K562 (cell line): ENCODE data around the gene KRT35. TPM values are rescaled to one million over a fixed set of nuclear protein-coding genes. Genes with fewer than 3 reads are reported as not detected.

Source experiments
- ATAC-seq: fragments of 200-7000 bp; cut with Tn5 transposase; 3 replicates; pipeline ENCODE4 v1.9.1; 2020; ENCODE audit warnings: moderate library complexity
- BruUV-seq: library from RNA; stranded (reverse); fragments of 400-500 nt; replicated peaks from 2 replicates; lab custom pipeline; 2021; lab: Mats Ljungman, UMichigan
- CTCF ChIA-PET: fragments of 300-600 bp; formaldehyde crosslinking; extraction: SDS; loops from one replicate; lab custom pipeline; 2021; ENCODE audit warnings: low intra/inter-chr PET ratio; lab: Yijun Ruan, JAX
- POLR2A ChIA-PET: fragments of 300-600, 350-650 bp; sonication (Branson Sonifier 250); formaldehyde crosslinking; extraction: SDS; loops from one replicate; lab custom pipeline; 2021; ENCODE audit warnings: antibody characterized with exemption, inconsistent platforms; lab: Yijun Ruan, JAX
- DNase-seq, 4 experiments: peaks; one replicate each; pipeline versions ENCODE4 v3.0.0 to v3.0.0-alpha.2; 2011 to 2018; ENCODE audit warnings: low spot score in 3 of 4, mixed read lengths in 3 of 4; ENCODE audit errors: extremely low read depth in 1 of 4
- FAIRE-seq: peaks from 2 replicates; lab custom pipeline; 2011; peaks lifted over from hg19 to GRCh38; lab: Jason Lieb, UNC
- H2AFZ ChIP-seq: 2 replicates; pipeline ENCODE4 v1.6.0; 2011; ENCODE audit warnings: low read depth, low read length, control low read depth, inconsistent platforms
- H3K27ac ChIP-seq: fragments of 200-600 bp; 3 replicates; pipeline ENCODE4 v1.8.0; 2011; ENCODE audit warnings: low read depth, mild to moderate bottlenecking, control low read depth, inconsistent platforms, low read length, moderate library complexity, mixed read lengths; ENCODE audit errors: extremely low read depth
- H3K27me3 ChIP-seq, 2 experiments: fragments of 300-600 bp in 1 of 2; 2 replicates in 1 of 2; 3 replicates in 1 of 2; pipeline versions ENCODE4 v1.6.0 to v1.8.0; 2011; ENCODE audit warnings: inconsistent platforms in 2 of 2, low read length in 2 of 2, mild to moderate bottlenecking in 1 of 2, mixed read lengths in 1 of 2, moderate library complexity in 1 of 2; ENCODE audit not compliant: control insufficient read depth in 2 of 2, insufficient read depth in 2 of 2
- H3K36me3 ChIP-seq: fragments of 300-600 bp; 3 replicates; pipeline ENCODE4 v1.8.0; 2011; ENCODE audit warnings: mild to moderate bottlenecking, low read length, inconsistent platforms; ENCODE audit not compliant: control insufficient read depth, insufficient read depth
- H3K4me1 ChIP-seq, 2 experiments: fragments of 200-600 bp in 1 of 2; replicated peaks in 1 of 2; 2 replicates in 1 of 2; 3 replicates in 1 of 2; pipeline versions ENCODE4 v1.5.1 to v1.8.0; 2011; ENCODE audit warnings: inconsistent platforms in 2 of 2, low read length in 2 of 2, mild to moderate bottlenecking in 1 of 2, mixed read lengths in 1 of 2, moderate library complexity in 1 of 2; ENCODE audit not compliant: control insufficient read depth in 2 of 2, insufficient read depth in 2 of 2
- H3K4me2 ChIP-seq: 2 replicates; pipeline ENCODE4 v1.6.1; 2011; ENCODE audit warnings: low read length, control low read depth, inconsistent platforms, mixed read lengths; ENCODE audit not compliant: insufficient read depth
- H3K4me3 ChIP-seq: fragments of 200-600 bp; sonication (generic), shearing (Covaris generic); 2 replicates; pipeline ENCODE4 v1.5.1; 2016; ENCODE audit warnings: control low read depth, inconsistent platforms
- H3K79me2 ChIP-seq: fragments of 200-600 bp; 3 replicates; pipeline ENCODE4 v1.8.0; 2011; ENCODE audit warnings: low read length, inconsistent platforms; ENCODE audit not compliant: control insufficient read depth, insufficient read depth
- H3K9ac ChIP-seq, 2 experiments: 2 replicates each; pipeline versions ENCODE4 v1.6.0 to v1.6.1; 2011; ENCODE audit warnings: low read depth in 2 of 2, low read length in 2 of 2, control low read depth in 1 of 2, inconsistent platforms in 1 of 2, mild to moderate bottlenecking in 1 of 2, mixed read lengths in 1 of 2; ENCODE audit not compliant: insufficient read depth in 1 of 2
- H3K9me1 ChIP-seq: one replicate; pipeline ENCODE4 v1.6.0; 2011; ENCODE audit warnings: inconsistent platforms, mild to moderate bottlenecking, low read length, moderate library complexity; ENCODE audit not compliant: control insufficient read depth, insufficient read depth
- H3K9me3 ChIP-seq: replicated peaks from 2 replicates; pipeline ENCODE4 v1.5.1; 2011; ENCODE audit warnings: low read depth, low read length, inconsistent platforms; ENCODE audit not compliant: control insufficient read depth, insufficient read depth
- H4K20me1 ChIP-seq: replicated peaks from 2 replicates; pipeline ENCODE4 v1.6.1; 2011; ENCODE audit warnings: low read length, inconsistent platforms, mixed read lengths; ENCODE audit not compliant: control insufficient read depth, insufficient read depth
- MAX ChIP-seq: sonication (generic); formaldehyde crosslinking; IDR thresholded peaks from 2 replicates; pipeline ENCODE4 v1.9.0; 2022; ENCODE audit warnings: mild to moderate bottlenecking, missing genetic modification reagents
- MBD2 ChIP-seq: sonication (generic); IDR thresholded peaks from 2 replicates; pipeline ENCODE4 v1.6.1; 2016; ENCODE audit warnings: low read depth, borderline replicate concordance
- THRA ChIP-seq: fragments of 450-650 bp; IDR thresholded peaks from 2 replicates; pipeline ENCODE4 v1.6.1; 2017; ENCODE audit warnings: mild to moderate bottlenecking, moderate library complexity
- USF2 ChIP-seq: sonication (generic); formaldehyde crosslinking; IDR thresholded peaks from 2 replicates; pipeline ENCODE4 v1.5.0; 2020; ENCODE audit warnings: missing genetic modification reagents
- ZKSCAN1 ChIP-seq: fragments of 150-350 bp; IDR thresholded peaks from 2 replicates; pipeline ENCODE4 v1.6.1; 2016; ENCODE audit warnings: low read depth, low read length
- ZNF699 ChIP-seq: fragments of 250-450 bp; sonication (Bioruptor Pico); IDR thresholded peaks from 2 replicates; pipeline ENCODE4 v1.8.0; 2021; ENCODE audit warnings: mild to moderate bottlenecking, moderate library complexity; ENCODE audit not compliant: insufficient replicate concordance
- WGBS: fragments of 100-300 bp; shearing (Covaris generic); methylation state at CpG from one replicate; pipeline ENCODE4 v1.1.6; 2016; ENCODE audit warnings: low coverage, mixed read lengths; ENCODE audit not compliant: insufficient coverage; ENCODE audit errors: missing lambda C conversion rate; 5-methylcytosine and 5-hydroxymethylcytosine counted together
- in situ Hi-C: fragments of 300-500 bp; cut with MboI; formaldehyde crosslinking; loops from 4 replicates; pipeline ENCODE4 v1.15.0; 2018; ENCODE audit warnings: inconsistent platforms, mixed read lengths
- intact Hi-C: fragments of 100-400 bp; cut with micrococcal nuclease; formaldehyde crosslinking; loops from 2 replicates; pipeline ENCODE4 v1.14.2; 2022
- polyA plus RNA-seq, 8 experiments: library from polyadenylated mRNA; depleted of rRNA in 4 of 8; stranded (reverse) in 5 of 8; unstranded in 3 of 8; fragments of >200 nt; fragmentation: Nextera tagmentation in 2 of 8; fragmentation: Illumina TruSeq in 1 of 8; extraction: Ambion mirVana in 2 of 8; extraction: Trizol in 1 of 8; gene quantifications; 2 replicates each; pipeline versions ENCODE4 v1.2.1 to v1.2.3, GENCODE V29; 2011 to 2014; ENCODE audit warnings: inconsistent platforms in 1 of 8, missing spikeins in 1 of 8
- total RNA-seq, 7 experiments: library from RNA; depleted of rRNA in 6 of 7; stranded (reverse); fragments of >200 nt in 6 of 7; fragmentation: Illumina TruSeq in 2 of 7; extraction: Trizol in 2 of 7; gene quantifications; 2 replicates each; pipeline versions ENCODE4 v1.2.1 to v1.2.3, GENCODE V29; 2011 to 2021; ENCODE audit warnings: low replicate concordance in 1 of 7
- TF ChIP-seq, protein P1 (sequence below): fragments of 250-450 bp; sonication (Bioruptor Pico); IDR thresholded peaks from 2 replicates; pipeline ENCODE4 v1.5.0; 2022; ENCODE audit warnings: mild to moderate bottlenecking

The KRT35 gene
- total and polyA plus RNA-seq, 9 of the 15 experiments (the other 6 are each of a cell fraction or from before 2014, with no cell fraction given) = not detected

DNA sequence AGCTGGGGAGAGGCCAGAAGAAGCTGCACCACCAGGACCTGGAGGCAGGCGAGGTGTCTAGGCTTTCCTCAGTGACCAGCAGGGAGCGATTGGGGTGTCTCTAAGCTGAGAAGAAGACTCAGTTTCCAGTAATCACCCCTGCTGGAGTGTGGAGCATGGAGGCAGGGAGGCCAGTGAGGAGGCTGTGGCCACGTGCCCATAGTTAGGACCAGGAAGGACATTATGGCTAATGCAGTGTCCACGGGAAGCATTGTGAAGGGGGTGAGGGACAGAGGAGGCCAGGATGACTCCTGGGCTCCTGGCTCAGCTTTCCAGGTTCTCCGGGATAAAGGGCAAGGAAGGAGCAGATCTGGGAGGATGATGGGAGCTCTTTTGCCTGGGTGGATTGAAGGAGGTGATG is 18.8 kb upstream of the KRT35 start:
- Histone ChIP-seq H3K4me1 (peaks cover 48 to 65% of the 10 kb centered on the region in 2 experiments), H3K79me2 (no peaks in the 10 kb centered on the region), H3K9me3 (no peaks in the 10 kb centered on the region), H3K27ac (peak overlapping the region; percentile 66; the same call in 2 of the 3 replicates), H3K4me3 (no peak overlapping the region), H3K9ac (peak overlapping the region; percentile 46 to 86), H3K9me1 (no peaks in the 10 kb centered on the region), H3K4me2 (peak overlapping the region; percentile 88), H3K27me3 (no peaks in the 10 kb centered on the region), H3K36me3 (no peaks in the 10 kb centered on the region), H4K20me1 (no peaks in the 10 kb centered on the region), H2AFZ (peak overlapping the region; percentile 92)
- intact Hi-C loops = loop anchor here (1.0 to 10.0 kb wide), 2 partner anchors 50 to 595 kb away; no protein-coding TSS in a partner anchor
- in situ Hi-C loops = no loop called here
- 22% methylated on average over 5 of the region's 5 CpGs for WGBS
- FAIRE-seq = no peak
- DNase-seq = no peak
- no peak for ATAC-seq
- CTCF ChIA-PET = no interaction called here
- POLR2A ChIA-PET = interaction anchor here (0.9 to 1.1 kb wide), 3 partner anchors 12 to 30 kb away, joined by 3 to 4 read pairs (median 3); partner anchors contain the start of gene KRT19
- BruUV-seq = no TSS peak
- TF ChIP-seq MAX (CRISPR knock-in tag) = 0 out of 2 replicates have a peak, but pooled peaks have one; percentile 14
- peak; percentile 57 for TF ChIP-seq USF2 (CRISPR knock-in tag)
- TF ChIP-seq MBD2 = 0 out of 2 replicates have a peak, but pooled peaks have one; percentile 6
- no peak for TF ChIP-seq ZNF699 (CRISPR knock-in tag)
- TF ChIP-seq, protein P1, sequence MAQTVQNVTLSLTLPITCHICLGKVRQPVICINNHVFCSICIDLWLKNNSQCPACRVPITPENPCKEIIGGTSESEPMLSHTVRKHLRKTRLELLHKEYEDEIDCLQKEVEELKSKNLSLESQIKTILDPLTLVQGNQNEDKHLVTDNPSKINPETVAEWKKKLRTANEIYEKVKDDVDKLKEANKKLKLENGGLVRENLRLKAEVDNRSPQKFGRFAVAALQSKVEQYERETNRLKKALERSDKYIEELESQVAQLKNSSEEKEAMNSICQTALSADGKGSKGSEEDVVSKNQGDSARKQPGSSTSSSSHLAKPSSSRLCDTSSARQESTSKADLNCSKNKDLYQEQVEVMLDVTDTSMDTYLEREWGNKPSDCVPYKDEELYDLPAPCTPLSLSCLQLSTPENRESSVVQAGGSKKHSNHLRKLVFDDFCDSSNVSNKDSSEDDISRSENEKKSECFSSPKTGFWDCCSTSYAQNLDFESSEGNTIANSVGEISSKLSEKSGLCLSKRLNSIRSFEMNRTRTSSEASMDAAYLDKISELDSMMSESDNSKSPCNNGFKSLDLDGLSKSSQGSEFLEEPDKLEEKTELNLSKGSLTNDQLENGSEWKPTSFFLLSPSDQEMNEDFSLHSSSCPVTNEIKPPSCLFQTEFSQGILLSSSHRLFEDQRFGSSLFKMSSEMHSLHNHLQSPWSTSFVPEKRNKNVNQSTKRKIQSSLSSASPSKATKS (CRISPR knock-in tag) = no peak
- TF ChIP-seq THRA = no peak
- TF ChIP-seq ZKSCAN1 = peak; percentile 24; the same call in 1 of the 2 replicates
